Activated naive CD4-positive, alpha-beta T cell treated with anti-CD3 and anti-CD28 coated beads, Interleukin-2, amount 10 ng/mL, durations not matched to agents 7 days and 5 days (primary cell): Measurements from ENCODE around the gene PRPF6.
"Not testable (repeated sequence)": the region's sequence is repeated elsewhere in the genome, so short reads cannot be mapped to it uniquely, and the experiment has no call there.

ENCODE experiments used
- CTCF ChIA-PET: fragments of 350-600 bp; sonication (Branson Sonifier 250); formaldehyde crosslinking; loops from one replicate; lab custom pipeline; 2021; ENCODE audit warnings: antibody characterized with exemption; lab: Charles Lee
- DNase-seq: peaks from one replicate; pipeline ENCODE4 v3.0.0-alpha.2; 2020
- H3K27ac Mint-ChIP-seq: one replicate; pipeline ENCODE4 v1.8.0; 2021; ENCODE audit warnings: mild to moderate bottlenecking, moderate library complexity, mixed read lengths
- H3K27me3 Mint-ChIP-seq: one replicate; pipeline ENCODE4 v1.8.0; 2021; ENCODE audit warnings: mild to moderate bottlenecking, mixed read lengths
- H3K36me3 Mint-ChIP-seq: one replicate; pipeline ENCODE4 v1.8.0; 2021; ENCODE audit warnings: mixed read lengths
- H3K4me1 Mint-ChIP-seq: one replicate; pipeline ENCODE4 v1.8.0; 2021; ENCODE audit warnings: mixed read lengths
- H3K4me3 Mint-ChIP-seq: one replicate; pipeline ENCODE4 v1.8.0; 2021; ENCODE audit warnings: mild to moderate bottlenecking, moderate library complexity, mixed read lengths
- H3K9me3 Mint-ChIP-seq: one replicate; pipeline ENCODE4 v1.8.0; 2021; ENCODE audit warnings: mixed read lengths

The PRPF6 gene

DNA sequence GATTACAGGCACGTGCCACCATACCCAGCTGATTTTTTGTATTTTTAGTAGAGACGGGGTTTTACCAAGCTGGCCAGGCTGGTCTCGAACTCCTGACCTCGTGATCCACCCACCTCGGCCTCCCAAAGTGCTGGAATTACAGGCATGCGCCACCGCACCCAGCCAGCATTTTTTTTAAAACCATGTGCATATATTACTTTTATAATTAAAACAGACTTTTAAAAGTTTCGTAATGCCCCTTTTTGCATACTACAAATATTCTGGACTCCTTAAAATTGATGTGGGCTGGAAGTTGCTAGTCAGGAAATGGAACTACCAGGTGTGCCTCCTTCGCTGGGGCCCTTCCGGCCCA lies 9.0 kb upstream of the PRPF6 start:
- CTCF ChIA-PET: interaction anchor here (0.7 to 0.8 kb wide), 2 partner anchors 8 to 346 kb away, joined by 3 read pairs; no protein-coding TSS in a partner anchor
- H3K4me3 Mint-ChIP-seq: not testable (repeated sequence)

DNA sequence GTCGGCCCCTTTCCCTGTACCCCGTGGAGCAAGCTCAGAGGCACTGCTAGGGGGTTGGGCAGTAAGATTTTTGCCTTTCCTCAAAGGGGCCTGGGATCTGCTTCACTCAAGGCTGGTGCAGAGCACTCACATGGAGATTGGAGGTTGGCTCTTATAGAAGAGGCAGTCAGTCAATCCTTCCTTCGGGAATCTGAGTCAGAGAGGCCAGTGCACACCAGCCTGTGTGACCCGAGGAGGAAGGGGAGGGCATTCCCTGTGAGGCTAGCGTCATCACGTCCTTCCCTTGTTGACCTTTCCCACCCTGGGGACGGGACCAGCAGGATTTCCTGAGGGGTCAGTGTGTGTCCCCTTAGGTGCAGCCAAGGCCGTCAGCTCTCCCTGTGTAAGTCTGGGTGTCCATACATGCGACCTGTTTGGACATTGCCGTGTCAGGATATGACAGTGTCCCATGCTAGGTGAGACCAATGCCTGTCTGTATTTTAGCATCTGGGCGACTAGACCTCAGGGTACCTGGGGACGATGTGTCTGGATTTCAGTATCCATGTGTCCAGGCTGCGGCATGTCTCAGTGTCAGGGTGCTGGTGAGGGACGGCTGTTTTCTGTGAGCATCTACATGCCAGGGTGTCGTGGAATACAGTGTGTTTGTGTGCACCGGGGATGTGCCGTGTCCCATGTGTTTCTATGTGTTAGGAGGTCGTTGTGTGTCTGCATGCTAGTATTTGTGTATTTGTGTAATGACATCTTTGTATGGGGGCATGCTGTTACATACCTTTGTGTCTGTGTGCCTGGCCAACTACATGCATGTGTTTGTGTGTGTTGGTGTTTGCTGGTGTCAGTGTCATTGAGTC lies 8.4 kb upstream of the PRPF6 start:
- CTCF ChIA-PET: interaction anchor here (0.7 to 1.8 kb wide), 7 partner anchors 8 to 433 kb away, joined by 3 to 7 read pairs (median 4); no protein-coding TSS in a partner anchor
- no peak overlapping the region for H3K4me3 Mint-ChIP-seq
- no peaks in the 10 kb centered on the region for H3K9me3 Mint-ChIP-seq
- peaks cover 16% of the 10 kb centered on the region for H3K36me3 Mint-ChIP-seq
- no peak for DNase-seq
- H3K4me1 Mint-ChIP-seq: peaks cover 56% of the 10 kb centered on the region
- no peak overlapping the region for H3K27ac Mint-ChIP-seq
- peaks cover 19% of the 10 kb centered on the region for H3K27me3 Mint-ChIP-seq

More for the DNA sequence above, 9.0 kb upstream of the PRPF6 start:
- Mint-ChIP-seq H3K36me3 (peaks cover 15% of the 10 kb centered on the region), H3K4me1 (peaks cover 50% of the 10 kb centered on the region), H3K27me3 (peaks cover 19% of the 10 kb centered on the region)
- H3K27ac Mint-ChIP-seq, DNase-seq, H3K9me3 Mint-ChIP-seq: not testable (repeated sequence)

DNA sequence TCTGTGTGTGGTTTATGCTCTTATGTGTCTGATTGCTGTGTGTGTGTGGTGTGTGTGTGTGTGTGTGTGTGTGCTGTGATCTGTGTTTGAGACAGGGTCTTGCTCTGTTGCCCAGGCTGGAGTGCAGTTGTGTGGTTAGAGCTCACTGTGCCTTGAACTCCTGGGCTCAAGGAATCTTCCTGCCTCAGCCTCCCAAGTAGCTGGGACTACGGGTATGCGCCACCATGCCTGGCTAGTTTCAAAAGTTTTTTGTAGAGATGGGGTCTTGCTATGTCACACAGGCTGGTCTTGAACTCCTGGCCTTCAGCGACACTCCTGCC lies 7.8 kb upstream of the PRPF6 start:
- no peak overlapping the region for H3K27ac Mint-ChIP-seq
- peaks cover 60% of the 10 kb centered on the region for H3K4me1 Mint-ChIP-seq
- peaks cover 19% of the 10 kb centered on the region for H3K27me3 Mint-ChIP-seq
- no peaks in the 10 kb centered on the region for H3K9me3 Mint-ChIP-seq
- no peak overlapping the region for H3K4me3 Mint-ChIP-seq
- peaks cover 16% of the 10 kb centered on the region for H3K36me3 Mint-ChIP-seq
- DNase-seq: no peak
- CTCF ChIA-PET: interaction anchor here (0.9 to 2.8 kb wide), 13 partner anchors 9 to 531 kb away, joined by 3 to 17 read pairs (median 4); partner anchors contain the start of genes ARFRP1 and ZGPAT

DNA sequence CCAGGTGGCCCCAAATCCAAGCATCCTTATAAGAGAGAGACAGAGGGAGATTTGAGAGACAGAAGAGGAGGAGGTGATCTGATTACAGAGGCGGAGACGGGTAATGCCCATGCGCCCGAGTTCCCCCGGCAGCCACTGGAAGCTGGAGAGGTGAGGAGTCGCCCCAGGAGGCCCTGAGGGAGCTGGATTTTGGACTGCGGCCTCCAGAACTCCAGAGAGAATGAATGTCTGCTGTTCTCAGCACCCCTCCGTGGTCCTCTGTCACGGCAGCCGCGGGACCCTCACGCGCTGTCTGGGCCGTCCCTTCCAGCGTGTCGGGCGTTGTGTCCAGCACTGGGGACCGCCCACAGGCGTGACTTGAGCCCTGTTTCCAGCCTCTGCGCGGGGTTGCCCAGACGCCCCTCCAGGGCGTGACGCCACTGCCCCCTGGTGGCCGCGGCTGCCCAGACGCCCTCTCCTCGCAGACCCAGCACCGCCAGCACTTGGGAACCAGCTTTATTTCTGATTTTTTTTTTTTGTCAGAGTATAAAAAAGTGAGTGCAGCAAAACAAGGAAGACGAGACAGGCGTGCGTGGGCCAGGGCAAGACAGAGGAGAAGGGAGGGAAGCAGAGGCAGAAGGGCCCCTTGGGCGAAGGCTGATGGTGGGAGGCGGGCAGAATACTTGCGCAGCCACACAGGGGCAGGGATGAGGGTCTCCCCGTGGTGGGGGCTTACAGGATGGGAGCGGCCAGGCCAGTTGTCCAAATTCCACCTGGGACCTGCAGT lies 7.1 kb upstream of the PRPF6 start:
- CTCF ChIA-PET: interaction anchor here (0.9 to 2.8 kb wide), 15 partner anchors 9 to 532 kb away, joined by 3 to 17 read pairs (median 4); partner anchors contain the start of genes ARFRP1 and ZGPAT
- Mint-ChIP-seq H3K4me3 (no peak overlapping the region), H3K4me1 (peaks cover 58% of the 10 kb centered on the region), H3K27ac (no peak overlapping the region), H3K9me3 (no peaks in the 10 kb centered on the region), H3K36me3 (peaks cover 16% of the 10 kb centered on the region), H3K27me3 (peaks cover 16% of the 10 kb centered on the region)
- DNase-seq: peak; percentile 82

DNA sequence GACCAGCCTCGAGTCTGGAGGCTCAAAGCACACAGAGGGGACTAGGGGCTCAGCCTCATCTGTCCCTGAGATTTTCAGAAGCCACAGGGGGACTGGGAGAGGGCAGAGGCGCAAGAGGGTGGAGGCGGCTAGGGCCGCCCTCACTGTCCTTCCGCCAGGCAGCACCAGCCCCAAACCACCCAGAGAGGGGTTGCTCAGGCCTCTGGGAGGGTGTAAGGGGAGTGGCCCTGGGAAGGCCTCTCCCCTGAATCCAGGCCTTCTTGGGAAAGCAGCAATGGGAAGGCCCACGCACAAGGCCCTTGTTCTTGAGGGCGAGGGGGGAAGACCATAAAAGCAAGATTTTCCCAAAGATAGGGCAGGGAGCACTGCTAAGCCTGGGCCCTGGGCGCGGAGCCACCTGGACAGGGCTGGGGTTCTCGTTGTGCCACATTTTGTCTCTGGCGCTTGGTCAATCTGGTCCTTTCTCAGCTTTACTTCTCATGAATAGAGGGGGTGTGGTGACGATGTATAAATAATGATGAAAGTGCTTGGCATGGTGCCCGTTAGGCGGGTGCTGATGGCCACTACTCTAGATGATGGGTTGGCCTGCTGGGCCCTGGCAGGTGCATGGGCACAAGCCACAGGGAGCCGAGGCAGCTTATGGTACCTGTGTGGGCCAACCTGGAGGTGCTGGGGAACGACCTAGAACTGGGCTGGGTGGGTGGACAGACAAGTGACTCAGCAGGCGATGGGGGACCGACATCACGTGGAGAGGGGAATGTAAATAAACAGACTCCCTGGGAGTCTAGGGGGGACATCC lies 6.3 kb upstream of the PRPF6 start:
- H3K9me3 Mint-ChIP-seq: no peaks in the 10 kb centered on the region
- CTCF ChIA-PET: interaction anchor here (0.9 to 2.8 kb wide), 11 partner anchors 8 to 533 kb away, joined by 3 to 17 read pairs (median 4); partner anchors contain the start of genes ARFRP1, TPD52L2 and ZGPAT
- H3K4me1 Mint-ChIP-seq: peaks cover 55% of the 10 kb centered on the region
- no peak for DNase-seq
- no peak overlapping the region for H3K4me3 Mint-ChIP-seq
- H3K27me3 Mint-ChIP-seq: peaks cover 13% of the 10 kb centered on the region
- peaks cover 16% of the 10 kb centered on the region for H3K36me3 Mint-ChIP-seq
- no peak overlapping the region for H3K27ac Mint-ChIP-seq

DNA sequence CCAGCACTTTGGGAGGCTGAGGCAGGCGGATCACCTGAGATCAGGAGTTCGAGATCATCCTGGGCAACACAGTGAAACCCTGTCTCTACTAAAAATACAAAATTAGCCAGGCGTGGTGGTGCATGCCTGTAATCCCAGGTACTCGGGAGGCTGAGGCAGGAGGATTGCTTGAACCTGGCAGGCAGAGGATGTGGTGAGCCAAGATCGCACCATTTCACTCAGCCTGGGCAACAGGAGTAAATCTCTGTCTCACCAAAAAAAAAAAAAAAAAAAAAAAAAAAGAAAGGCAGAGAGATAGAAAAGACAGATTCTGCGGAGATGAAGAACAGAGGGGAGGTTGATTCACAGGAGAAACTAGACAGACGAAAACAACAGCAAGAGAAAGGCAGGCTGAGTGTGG lies 4.4 kb upstream of the PRPF6 start:
- peaks cover 68% of the 10 kb centered on the region for H3K4me1 Mint-ChIP-seq
- H3K4me3 Mint-ChIP-seq: peak overlapping the region; percentile 5
- H3K27me3 Mint-ChIP-seq, H3K9me3 Mint-ChIP-seq, DNase-seq: not testable (repeated sequence)
- peaks cover 16% of the 10 kb centered on the region for H3K36me3 Mint-ChIP-seq
- H3K27ac Mint-ChIP-seq: peak overlapping the region; percentile 69
- CTCF ChIA-PET: interaction anchor here (1.4 to 2.0 kb wide), 3 partner anchors 29 to 439 kb away, joined by 4 to 17 read pairs (median 4); no protein-coding TSS in a partner anchor

DNA sequence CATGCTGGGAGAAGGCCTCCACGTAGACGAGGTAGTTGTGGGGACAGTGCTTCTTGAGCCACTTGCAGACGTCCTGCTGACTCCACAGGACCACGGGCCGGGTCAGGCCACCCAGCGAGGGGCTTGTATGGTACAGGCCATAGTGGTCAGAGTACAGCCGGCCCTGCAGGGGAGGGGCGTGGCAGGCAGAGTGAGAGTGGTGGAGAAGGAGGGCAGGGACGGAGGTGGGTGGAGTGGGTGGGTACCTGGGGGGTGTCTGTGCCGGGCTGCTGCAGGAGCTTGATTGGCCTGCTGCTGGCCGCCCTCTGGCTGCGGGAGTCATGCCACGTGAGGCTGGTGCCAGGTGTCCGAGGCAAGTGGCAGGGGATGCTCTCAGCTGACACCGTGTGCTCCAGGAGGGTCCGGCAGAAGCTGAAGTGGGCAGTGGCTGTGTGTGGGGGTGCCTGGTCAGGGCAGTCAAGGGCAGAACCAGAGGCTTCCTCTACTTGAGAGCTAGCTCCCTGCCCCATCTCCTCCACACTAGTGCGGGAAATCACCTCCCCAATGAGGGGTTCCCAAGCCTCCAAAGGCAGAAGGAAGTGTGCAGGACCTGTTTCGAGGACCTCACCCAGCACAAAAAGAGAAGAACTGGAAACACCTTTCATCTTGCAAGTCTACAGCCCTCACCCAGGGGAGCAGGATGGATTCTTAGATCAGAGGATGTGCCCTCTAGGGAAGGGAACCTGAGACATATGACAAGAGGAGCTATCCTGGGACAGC lies 3.8 kb upstream of the PRPF6 start:
- peaks cover 19% of the 10 kb centered on the region for H3K36me3 Mint-ChIP-seq
- H3K4me1 Mint-ChIP-seq: peaks cover 69% of the 10 kb centered on the region
- DNase-seq: no peak
- CTCF ChIA-PET: interaction anchor here (0.6 to 2.0 kb wide), 3 partner anchors 13 to 61 kb away, joined by 3 to 17 read pairs (median 4); no protein-coding TSS in a partner anchor
- peak overlapping the region; percentile 89 for H3K27ac Mint-ChIP-seq
- H3K4me3 Mint-ChIP-seq: peak overlapping the region; percentile 78
- no peaks in the 10 kb centered on the region for H3K9me3 Mint-ChIP-seq
- no peaks in the 10 kb centered on the region for H3K27me3 Mint-ChIP-seq

DNA sequence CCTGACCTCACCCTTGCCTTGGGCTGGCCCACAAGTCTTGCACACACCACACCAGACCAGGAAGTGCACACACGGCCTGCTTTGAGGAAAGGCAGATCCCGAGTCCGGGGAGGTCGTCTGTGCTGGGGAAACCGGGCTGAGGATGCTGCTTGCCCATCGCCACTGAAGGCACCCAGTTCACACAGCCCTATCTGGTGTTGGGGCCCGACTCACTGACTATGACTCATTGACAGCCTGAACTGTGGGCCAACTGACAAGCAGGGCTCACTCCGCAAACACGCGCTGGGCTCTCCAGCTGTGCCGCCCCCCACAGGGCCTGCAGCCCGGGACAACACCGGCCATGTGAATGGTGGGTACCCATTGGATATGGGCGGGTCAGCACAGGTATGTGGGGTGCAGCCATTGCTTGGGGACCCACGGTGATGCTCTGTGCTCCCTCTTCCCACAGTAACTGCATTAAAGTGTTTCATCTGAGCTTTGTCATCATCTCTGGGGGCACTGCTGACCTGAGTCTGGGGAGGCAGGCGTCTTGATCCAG lies 3.1 kb upstream of the PRPF6 start:
- Mint-ChIP-seq H3K27ac (peak overlapping the region; percentile 89), H3K27me3 (no peaks in the 10 kb centered on the region), H3K9me3 (no peaks in the 10 kb centered on the region), H3K4me3 (peak overlapping the region; percentile 78), H3K4me1 (peaks cover 69% of the 10 kb centered on the region), H3K36me3 (peaks cover 23% of the 10 kb centered on the region)
- peak; percentile 61 for DNase-seq
- CTCF ChIA-PET: interaction anchor here (0.6 to 2.0 kb wide), 3 partner anchors 12 to 61 kb away, joined by 3 to 17 read pairs (median 4); no protein-coding TSS in a partner anchor

DNA sequence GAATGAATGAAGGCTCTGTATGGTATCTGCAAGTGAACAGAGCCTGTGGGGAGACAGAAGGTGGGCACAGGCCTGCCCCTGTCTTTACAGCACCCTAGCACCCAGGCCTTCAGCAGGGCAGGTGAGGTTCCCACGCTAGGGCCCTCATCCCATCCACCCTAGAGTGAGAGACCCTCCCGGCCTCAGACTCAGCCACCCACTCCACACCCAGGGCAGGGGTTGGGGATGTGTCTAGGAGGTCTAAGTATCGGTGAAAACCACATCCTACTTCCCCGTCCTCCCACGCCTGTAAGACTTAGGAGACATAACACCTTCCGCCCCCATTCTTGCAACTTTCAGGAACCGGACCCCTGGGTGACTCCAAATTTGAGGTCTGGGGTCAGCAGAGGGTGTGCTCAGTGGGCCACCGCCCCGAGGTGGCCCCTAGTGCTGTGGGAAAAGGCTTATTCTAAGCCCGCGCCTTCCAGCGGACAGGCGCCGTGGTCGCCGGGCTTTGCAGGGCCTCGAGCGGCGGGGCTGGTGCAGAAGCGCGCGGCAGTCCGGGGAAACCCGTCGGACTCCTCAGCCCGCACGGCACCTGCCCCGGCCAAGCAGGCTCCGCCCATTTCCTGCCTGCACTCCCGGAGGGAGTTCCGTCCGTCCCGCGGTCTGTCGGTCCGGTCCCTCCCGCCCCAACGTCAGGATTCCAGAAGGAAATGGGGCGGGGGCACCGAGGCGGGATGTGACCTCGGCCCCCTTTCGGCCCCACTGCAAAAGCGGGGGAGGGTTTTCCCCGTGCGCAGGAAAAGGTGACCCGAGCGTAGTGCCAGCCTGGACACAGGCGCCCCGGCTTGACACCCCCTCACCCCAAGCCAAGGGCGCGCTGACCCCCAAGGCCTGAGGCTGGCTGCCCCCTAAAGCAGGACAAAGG lies 2.4 kb upstream of the PRPF6 start:
- CTCF ChIA-PET: interaction anchor here (0.6 to 2.3 kb wide), 6 partner anchors 11 to 100 kb away, joined by 3 to 89 read pairs (median 12); partner anchors contain the start of genes C20orf204, OPRL1 and RGS19
- peak; percentile 72 for DNase-seq
- Mint-ChIP-seq H3K36me3 (peaks cover 27% of the 10 kb centered on the region), H3K4me3 (peak overlapping the region; percentile 78), H3K9me3 (no peaks in the 10 kb centered on the region), H3K27me3 (no peaks in the 10 kb centered on the region), H3K4me1 (peaks cover 70% of the 10 kb centered on the region), H3K27ac (peak overlapping the region; percentile 89)

DNA sequence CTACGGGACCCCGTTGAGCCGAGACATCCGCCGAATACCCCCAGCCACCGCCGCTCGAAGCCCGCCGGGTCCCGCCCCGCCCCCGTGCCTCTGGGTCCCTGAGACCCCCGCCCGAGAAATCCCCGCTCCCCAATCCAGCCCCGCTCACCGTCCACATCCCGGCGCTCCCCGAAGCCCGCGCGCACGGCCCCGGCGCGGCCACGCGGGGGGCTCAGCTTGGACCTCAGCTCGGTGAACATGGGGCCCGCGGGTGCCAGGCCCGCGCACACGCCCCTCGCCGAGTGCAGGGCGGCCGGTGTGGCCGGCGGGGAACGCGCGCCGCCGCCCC lies 1.7 kb upstream of the PRPF6 start:
- Mint-ChIP-seq H3K27ac (peak overlapping the region; percentile 89), H3K4me3 (peak overlapping the region; percentile 78), H3K36me3 (peaks cover 25% of the 10 kb centered on the region), H3K9me3 (no peaks in the 10 kb centered on the region), H3K27me3 (no peaks in the 10 kb centered on the region), H3K4me1 (peaks cover 66% of the 10 kb centered on the region)
- DNase-seq: no peak
- CTCF ChIA-PET: interaction anchor here (1.4 to 2.3 kb wide), 7 partner anchors 29 to 100 kb away, joined by 4 to 89 read pairs (median 9); partner anchors contain the start of genes C20orf204, OPRL1 and RGS19

DNA sequence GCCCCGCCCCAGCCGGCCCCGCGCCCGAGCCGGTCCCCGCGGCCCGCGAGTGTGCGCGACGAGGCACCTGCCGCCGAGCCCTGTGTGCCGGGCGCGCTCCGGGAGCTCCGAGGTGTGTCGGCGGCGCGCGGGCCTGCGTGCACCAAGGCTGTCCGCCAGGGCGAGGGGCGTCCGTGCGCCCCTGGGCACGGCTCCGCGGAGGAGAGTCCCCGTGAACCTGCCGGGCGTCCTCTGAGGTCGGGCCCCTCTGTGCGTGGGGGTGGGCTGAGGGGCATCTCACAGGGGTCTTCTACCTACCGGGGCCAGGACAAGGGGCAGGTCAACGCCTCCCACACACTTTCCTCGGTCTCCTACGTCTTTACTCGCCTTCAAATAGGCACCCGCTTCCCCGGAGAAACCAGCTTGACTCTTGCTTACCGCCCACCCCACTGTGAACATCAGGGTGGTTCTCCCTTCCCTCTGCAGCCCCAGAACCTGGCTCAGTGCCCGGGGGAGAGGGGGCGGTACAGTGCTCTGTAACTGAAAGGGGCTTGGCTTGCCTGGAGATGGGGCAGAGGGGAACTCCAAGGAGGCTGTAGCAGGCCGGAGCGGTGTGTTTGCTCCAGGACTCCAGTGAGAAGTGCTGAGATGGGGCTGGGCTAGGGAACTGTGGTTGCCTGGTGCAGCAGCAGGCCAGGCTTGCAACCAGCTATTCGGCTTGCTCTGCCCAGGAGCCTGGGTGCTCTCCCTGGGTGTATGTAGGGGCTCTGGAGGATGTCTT lies 1.2 kb upstream of the PRPF6 start, which contains the start of gene SAMD10:
Gene SAMD10 (minus strand): TSS at position 86 of the 760 bp plus-strand sequence. CDS start 175 bp downstream, outside the sequence.
- Mint-ChIP-seq H3K36me3 (peaks cover 29% of the 10 kb centered on the region), H3K4me1 (peaks cover 67% of the 10 kb centered on the region)
- DNase-seq: peak; percentile 72

More for the DNA sequence above, 1.2 kb upstream of the PRPF6 start, which contains the start of gene SAMD10:
- Mint-ChIP-seq H3K9me3 (no peaks in the 10 kb centered on the region), H3K27me3 (no peaks in the 10 kb centered on the region), H3K27ac (peak within 1 kb of the TSS; percentile 96), H3K4me3 (peak within 1 kb of the TSS; percentile 95)
- CTCF ChIA-PET: interaction anchor here (1.0 to 2.3 kb wide), 17 partner anchors 8 to 442 kb away, joined by 3 to 89 read pairs (median 6); partner anchors contain the start of genes C20orf204, DNAJC5, OPRL1 and PTK6
